ENCODE measurements around the gene SLC25A13.

GRCh38 chr7:96093435-96093834, 228.5 kb downstream of the SLC25A13 start:
- TF ChIP-seq CTCF (IDR thresholded peaks at IDR 0.05) (no peak), POLR2A (IDR thresholded peaks at IDR 0.05) (no peak)
